H1 (cell line): ENCODE data around the gene ATOH8. TPM values are rescaled to one million over a fixed set of nuclear protein-coding genes. Genes with fewer than 3 reads are reported as not detected.

Experiments
- BCL11A ChIP-seq, 2 experiments: IDR thresholded peaks; one replicate each; pipeline ENCODE4 v1.6.1; 2011; ENCODE audit warnings: low read depth in 2 of 2, low read length in 2 of 2, mild to moderate bottlenecking in 2 of 2
- BRCA1 ChIP-seq: IDR thresholded peaks from 2 replicates; pipeline ENCODE4 v1.6.1; 2012; ENCODE audit warnings: low read depth, low read length, improper control_type of control experiment
- CHD7 ChIP-seq: fragments of 300-600 bp; sonication (generic); IDR thresholded peaks from 2 replicates; pipeline ENCODE4 v1.7.1; 2012; ENCODE audit warnings: low read length, moderate library complexity, mild to moderate bottlenecking, inconsistent platforms; ENCODE audit not compliant: insufficient replicate concordance
- CTBP2 ChIP-seq: IDR thresholded peaks from 2 replicates; pipeline ENCODE4 v1.7.0; 2011; ENCODE audit warnings: borderline replicate concordance, mild to moderate bottlenecking, moderate library complexity, mixed read lengths, low read length; ENCODE audit not compliant: insufficient read depth, insufficient read length
- HDAC6 ChIP-seq: IDR thresholded peaks from one replicate; pipeline ENCODE4 v1.7.1; 2012; ENCODE audit warnings: low read depth, mild to moderate bottlenecking, inconsistent platforms, low read length, moderate library complexity
- JUND ChIP-seq: IDR thresholded peaks from 2 replicates; pipeline ENCODE4 v1.6.1; 2011; ENCODE audit warnings: mild to moderate bottlenecking, improper control_type of control experiment, low read length
- MAFK ChIP-seq: IDR thresholded peaks from 2 replicates; pipeline ENCODE4 v1.6.1; 2012; ENCODE audit warnings: low read depth, mild to moderate bottlenecking, improper control_type of control experiment, low read length
- NANOG ChIP-seq: IDR thresholded peaks from 2 replicates; pipeline ENCODE4 v1.6.1; 2011; ENCODE audit warnings: low read length, low read depth, mild to moderate bottlenecking, inconsistent platforms; ENCODE audit not compliant: insufficient read depth, poor library complexity, severe bottlenecking
- YY1 ChIP-seq: IDR thresholded peaks from 2 replicates; pipeline ENCODE4 v1.6.1; 2011; ENCODE audit warnings: low read depth, mild to moderate bottlenecking, low read length
- polyA plus RNA-seq, 7 experiments: library from polyadenylated mRNA; depleted of rRNA in 3 of 7; stranded (reverse) in 5 of 7; unstranded in 2 of 7; fragments of >200 nt in 5 of 7; fragments of 200-250 nt in 2 of 7; gene quantifications; 1 replicate in 5 of 7; 2 replicates in 1 of 7; 4 replicates in 1 of 7; pipeline versions ENCODE4 v1.2.1 to v1.2.3, GENCODE V29; 2011 to 2013; ENCODE audit warnings: missing spikeins in 2 of 7, mixed read lengths in 2 of 7
- total RNA-seq: library from RNA; stranded (reverse); fragmentation: NEBNext Ultra II Directional; extraction: Animal tissue kit (Norgen Biotek cat#: 25700); gene quantifications from 2 replicates; pipeline ENCODE4 v1.2.1, GENCODE V29; 2021

Gene ATOH8
- total and polyA plus RNA-seq, 2 of the 8 experiments (the other 6 are each of a cell fraction or from before 2014, with no cell fraction given): 0.50 to 0.53 TPM

- no peak for TF ChIP-seq CHD7
- TF ChIP-seq BCL11A (IDR thresholded peaks at IDR 0.05; ENCODE audit: low read depth in 2 of 2, low read length in 2 of 2): no peak
- TF ChIP-seq HDAC6: no peak
- no peak for TF ChIP-seq BRCA1
- TF ChIP-seq CTBP2: no peak
- no peak for TF ChIP-seq YY1
- TF ChIP-seq JUND: no peak
- TF ChIP-seq MAFK: no peak
- TF ChIP-seq NANOG: no peak
These were observed 41.5 kb upstream of the ATOH8 start (continued) for GRCh38 chr2:85712336-85712735.
